Measurements from ENCODE around the gene GUCD1. TPM values are rescaled to one million over a fixed set of nuclear protein-coding genes. Genes with fewer than 3 reads are reported as not detected.

GUCD1 gene
- total RNA-seq, 2 experiments from 2014 or later = 109 to 124 TPM

- Mint-ChIP-seq H3K9me3 (ENCODE audit: low read depth) (no peaks in the 10 kb centered on the region), H3K36me3 (ENCODE audit: low read depth) (no peaks in the 10 kb centered on the region), H3K27ac (no peak overlapping the region), H3K27me3 (no peaks in the 10 kb centered on the region), H3K4me3 (no peak overlapping the region), H3K4me1 (peaks cover 2% of the 10 kb centered on the region)
- ChIA-PET POLR2A (no interaction called here), CTCF (interaction anchor here (0.6 to 1.0 kb wide), 2 partner anchors 13 to 91 kb away, joined by 3 to 4 read pairs; no protein-coding TSS in a partner anchor)
- intact Hi-C loops (cut with DNase I, micrococcal nuclease) = no loop called here
- ATAC-seq (no peak), DNase-seq (no peak)
These were observed 37.5 kb downstream of the GUCD1 start for GRCh38 chr22:24517446-24517845.

- intact Hi-C loops (cut with DNase I, micrococcal nuclease) = no loop called here
- H3K4me1 Mint-ChIP-seq = peaks cover 3% of the 10 kb centered on the region
- H3K9me3 Mint-ChIP-seq (ENCODE audit: low read depth) = no peaks in the 10 kb centered on the region
- no peak for ATAC-seq
- H3K27me3 Mint-ChIP-seq = no peaks in the 10 kb centered on the region
- CTCF ChIA-PET = interaction anchor here (0.6 kb wide), 1 partner anchor 186 kb away, joined by 3 read pairs; no protein-coding TSS in a partner anchor
- H3K27ac Mint-ChIP-seq = no peak overlapping the region
- no peak for DNase-seq
- H3K4me3 Mint-ChIP-seq = no peak overlapping the region
- H3K36me3 Mint-ChIP-seq (ENCODE audit: low read depth) = no peaks in the 10 kb centered on the region
- POLR2A ChIA-PET = no interaction called here
These were observed 38.6 kb downstream of the GUCD1 start for GRCh38 chr22:24516301-24516737.

GRCh38 chr22:24515027-24515338 lies 40.0 kb downstream of the GUCD1 start:
- no peak for ATAC-seq
- peaks cover 10% of the 10 kb centered on the region for H3K4me1 Mint-ChIP-seq
- ChIA-PET POLR2A (no interaction called here), CTCF (interaction anchor here (1.0 kb wide), 1 partner anchor 18 kb away, joined by 3 read pairs; no protein-coding TSS in a partner anchor)
- no peak for DNase-seq
- no peaks in the 10 kb centered on the region for H3K27me3 Mint-ChIP-seq
- H3K36me3 Mint-ChIP-seq (ENCODE audit: low read depth) = no peaks in the 10 kb centered on the region
- no peaks in the 10 kb centered on the region for H3K9me3 Mint-ChIP-seq (ENCODE audit: low read depth)
- H3K4me3 Mint-ChIP-seq = no peak overlapping the region
- no peak overlapping the region for H3K27ac Mint-ChIP-seq
- intact Hi-C loops (cut with DNase I, micrococcal nuclease) = no loop called here

- peaks cover 10% of the 10 kb centered on the region for H3K4me1 Mint-ChIP-seq
- no peaks in the 10 kb centered on the region for H3K27me3 Mint-ChIP-seq
- intact Hi-C loops (cut with DNase I, micrococcal nuclease) = no loop called here
- peak; percentile 19 for ATAC-seq
- POLR2A ChIA-PET = no interaction called here
- no peak for DNase-seq
- no peak overlapping the region for H3K27ac Mint-ChIP-seq
- H3K4me3 Mint-ChIP-seq = no peak overlapping the region
- no peaks in the 10 kb centered on the region for H3K9me3 Mint-ChIP-seq (ENCODE audit: low read depth)
- no peaks in the 10 kb centered on the region for H3K36me3 Mint-ChIP-seq (ENCODE audit: low read depth)
- CTCF ChIA-PET = interaction anchor here (0.7 to 1.0 kb wide), 2 partner anchors 11 to 18 kb away, joined by 3 read pairs; no protein-coding TSS in a partner anchor
These were observed 40.5 kb downstream of the GUCD1 start for GRCh38 chr22:24514241-24515026.

GRCh38 chr22:24513378-24514240 lies 41.3 kb downstream of the GUCD1 start:
- H3K9me3 Mint-ChIP-seq (ENCODE audit: low read depth) = no peaks in the 10 kb centered on the region

GRCh38 chr22:24512043-24512442 lies 42.9 kb downstream of the GUCD1 start:
- intact Hi-C loops (cut with DNase I, micrococcal nuclease) = no loop called here
- Mint-ChIP-seq H3K27ac (no peak overlapping the region), H3K4me1 (peaks cover 10% of the 10 kb centered on the region), H3K4me3 (no peak overlapping the region), H3K27me3 (no peaks in the 10 kb centered on the region), H3K9me3 (ENCODE audit: low read depth) (no peaks in the 10 kb centered on the region), H3K36me3 (ENCODE audit: low read depth) (no peaks in the 10 kb centered on the region)
- no peak for DNase-seq
- ChIA-PET POLR2A (no interaction called here), CTCF (interaction anchor here (1.2 kb wide), 1 partner anchor 14 kb away, joined by 3 read pairs; no protein-coding TSS in a partner anchor)
- ATAC-seq = no peak

More at GRCh38 chr22:24513378-24514240, 41.3 kb downstream of the GUCD1 start:
- CTCF ChIA-PET = interaction anchor here (0.7 kb wide), 1 partner anchor 12 kb away, joined by 3 read pairs; no protein-coding TSS in a partner anchor
- Mint-ChIP-seq H3K36me3 (ENCODE audit: low read depth) (no peaks in the 10 kb centered on the region), H3K27me3 (no peaks in the 10 kb centered on the region), H3K4me1 (peaks cover 10% of the 10 kb centered on the region), H3K4me3 (no peak overlapping the region), H3K27ac (no peak overlapping the region)
- DNase-seq (no peak), ATAC-seq (no peak)
- POLR2A ChIA-PET = no interaction called here
- intact Hi-C loops (cut with DNase I, micrococcal nuclease) = no loop called here

GRCh38 chr22:24510637-24511625 lies 44.0 kb downstream of the GUCD1 start:
- Mint-ChIP-seq H3K27me3 (no peaks in the 10 kb centered on the region), H3K4me3 (no peak overlapping the region), H3K36me3 (ENCODE audit: low read depth) (no peaks in the 10 kb centered on the region), H3K27ac (no peak overlapping the region), H3K4me1 (peaks cover 10% of the 10 kb centered on the region), H3K9me3 (ENCODE audit: low read depth) (no peaks in the 10 kb centered on the region)
- DNase-seq (no peak), ATAC-seq (peak; percentile 58)
- POLR2A ChIA-PET = interaction anchor here (0.7 kb wide), 1 partner anchor 160 kb away, joined by 5 read pairs; no protein-coding TSS in a partner anchor
- CTCF ChIA-PET = interaction anchor here (0.8 to 1.0 kb wide), 3 partner anchors 14 to 989 kb away, joined by 3 read pairs; no protein-coding TSS in a partner anchor
- intact Hi-C loops (cut with DNase I, micrococcal nuclease) = no loop called here

GRCh38 chr22:24507716-24508115 lies 47.2 kb downstream of the GUCD1 start:
- CTCF ChIA-PET = interaction anchor here (1.6 kb wide), 1 partner anchor 23 kb away, joined by 3 read pairs; no protein-coding TSS in a partner anchor
- POLR2A ChIA-PET = no interaction called here
- no peak overlapping the region for H3K4me3 Mint-ChIP-seq
- H3K27ac Mint-ChIP-seq = no peak overlapping the region
- no peaks in the 10 kb centered on the region for H3K27me3 Mint-ChIP-seq
- no peak for DNase-seq
- H3K9me3 Mint-ChIP-seq (ENCODE audit: low read depth) = no peaks in the 10 kb centered on the region
- no peaks in the 10 kb centered on the region for H3K36me3 Mint-ChIP-seq (ENCODE audit: low read depth)
- intact Hi-C loops (cut with DNase I, micrococcal nuclease) = no loop called here
- peaks cover 18% of the 10 kb centered on the region for H3K4me1 Mint-ChIP-seq
- no peak for ATAC-seq

GRCh38 chr22:24506802-24507438 lies 48.0 kb downstream of the GUCD1 start:
- no peak for ATAC-seq
- ChIA-PET CTCF (interaction anchor here (0.7 to 1.6 kb wide), 2 partner anchors 24 to 129 kb away, joined by 3 read pairs; no protein-coding TSS in a partner anchor), POLR2A (no interaction called here)
- H3K27ac Mint-ChIP-seq = no peak overlapping the region
- no peaks in the 10 kb centered on the region for H3K36me3 Mint-ChIP-seq (ENCODE audit: low read depth)
- H3K9me3 Mint-ChIP-seq (ENCODE audit: low read depth) = no peaks in the 10 kb centered on the region
- DNase-seq = no peak
- H3K4me3 Mint-ChIP-seq = no peak overlapping the region
- peaks cover 17% of the 10 kb centered on the region for H3K4me1 Mint-ChIP-seq
- intact Hi-C loops (cut with DNase I, micrococcal nuclease) = no loop called here
- H3K27me3 Mint-ChIP-seq = no peaks in the 10 kb centered on the region

GRCh38 chr22:24504956-24505736 lies 49.8 kb downstream of the GUCD1 start:
- intact Hi-C loops (cut with DNase I, micrococcal nuclease) = no loop called here
- Mint-ChIP-seq H3K27me3 (no peaks in the 10 kb centered on the region), H3K4me1 (peaks cover 9% of the 10 kb centered on the region), H3K27ac (no peak overlapping the region), H3K36me3 (ENCODE audit: low read depth) (no peaks in the 10 kb centered on the region), H3K9me3 (ENCODE audit: low read depth) (no peaks in the 10 kb centered on the region), H3K4me3 (no peak overlapping the region)
- no peak for DNase-seq
- ChIA-PET CTCF (interaction anchor here (0.5 to 1.2 kb wide), 5 partner anchors 23 to 164 kb away, joined by 3 to 4 read pairs (median 3); no protein-coding TSS in a partner anchor), POLR2A (no interaction called here)
- ATAC-seq = no peak

Data from activated CD4-positive, alpha-beta T cell treated with anti-CD3 and anti-CD28 coated beads for 36 hours (primary cell).